A549 treated with AZD9567 at 1 μM for 4 hours (cell line): ENCODE results near the gene SPINT3. TPM values are rescaled to one million over a fixed set of nuclear protein-coding genes. Genes with fewer than 3 reads are reported as not detected.

Experiments
- total RNA-seq: library from RNA; stranded (reverse); fragments of 200-300 nt; extraction: Qiagen RNA extraction; gene quantifications from 5 replicates; pipeline ENCODE4 v1.2.3, GENCODE V29; 2022; ENCODE audit not compliant: insufficient read depth

The SPINT3 gene
- not detected in 5 replicates for total RNA-seq

GRCh38 chr20:45515147-45515913 lies at the start of gene SPINT3:
Gene SPINT3 (minus strand): TSS chr20:45515622. CDS start chr20:45515608, 14 bp downstream.

DNA sequence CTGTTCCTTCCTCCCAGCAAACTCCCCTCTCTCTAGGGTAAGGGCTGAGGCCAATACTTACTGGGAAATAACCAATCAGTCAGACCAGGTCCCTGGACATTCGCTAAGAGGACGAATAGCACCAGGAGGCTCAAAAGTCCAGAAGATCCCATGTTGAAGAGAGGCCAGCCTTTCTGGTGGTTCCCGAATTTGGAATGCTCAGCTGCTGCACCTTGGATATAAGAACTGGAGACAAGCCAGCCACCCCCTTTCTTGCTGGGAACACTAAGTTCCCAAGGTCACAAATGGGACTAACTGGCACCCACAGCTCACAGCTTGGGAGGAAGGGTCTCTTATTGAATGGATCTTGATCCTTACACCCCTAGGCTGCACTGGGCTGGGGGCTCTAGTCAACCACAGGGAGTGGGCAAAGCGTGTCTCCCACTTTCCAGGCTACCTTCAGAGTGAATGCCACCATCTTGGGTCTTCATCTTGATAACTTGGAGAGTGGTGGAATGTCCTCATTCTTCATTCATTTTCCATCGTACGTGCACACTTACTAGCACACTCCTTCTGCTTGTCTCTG lies 31.9 kb upstream of the SPINT3 start, which contains the start of gene EPPIN:
Gene EPPIN, minus strand, starts transcription at position 196 of the 565 bp plus-strand sequence. Its CDS starts 44 bp downstream, at position 152.

GRCh38 chr20:45539382-45539781 lies 24.0 kb upstream of the SPINT3 start, which contains the start of gene WFDC6:
Gene WFDC6 (minus strand): TSS chr20:45539482. CDS start chr20:45539407, 75 bp downstream.

DNA sequence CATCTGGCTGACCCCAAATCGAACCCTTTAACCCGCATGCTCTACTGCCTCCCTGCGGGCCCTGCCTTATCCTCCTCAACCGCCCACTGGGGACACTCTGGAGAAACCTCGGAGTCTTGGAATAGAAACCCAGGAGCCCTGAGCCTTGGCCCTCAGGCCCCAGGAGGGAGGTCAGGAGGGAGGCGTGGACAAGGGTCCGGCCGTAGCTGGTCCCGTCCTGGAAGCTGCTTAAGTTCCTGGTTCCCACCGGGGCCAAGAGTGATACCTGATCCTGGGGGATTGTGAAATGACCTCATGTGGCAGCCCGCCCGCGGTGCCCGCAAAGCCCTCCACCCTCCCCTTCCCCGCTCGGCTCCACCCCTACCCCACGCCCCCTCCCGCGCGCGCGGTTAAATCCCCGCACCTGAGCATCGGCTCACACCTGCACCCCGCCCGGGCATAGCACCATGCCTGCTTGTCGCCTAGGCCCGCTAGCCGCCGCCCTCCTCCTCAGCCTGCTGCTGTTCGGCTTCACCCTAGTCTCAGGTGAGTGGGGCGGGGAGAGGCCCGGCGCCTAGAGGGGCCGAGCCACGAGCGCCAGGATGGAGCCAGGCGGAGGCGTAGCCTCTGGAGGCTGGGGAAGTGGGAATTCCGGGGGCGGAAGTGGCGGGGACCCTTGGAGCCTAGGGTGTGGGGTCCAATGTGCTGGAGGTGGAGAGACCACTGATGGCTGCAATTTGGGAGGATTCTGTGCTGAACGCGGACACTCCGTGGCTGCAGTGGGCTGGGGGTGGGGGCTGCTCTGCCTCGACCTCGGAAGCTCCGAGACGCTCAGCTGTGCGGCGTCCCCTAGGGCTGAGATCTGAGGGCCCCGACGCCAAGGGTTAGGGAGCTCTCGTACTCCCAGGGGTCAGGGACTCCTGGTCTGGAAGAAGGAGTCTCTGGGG lies 45.8 kb downstream of the SPINT3 start, which contains the start of gene WFDC2:
Gene WFDC2, plus strand, starts transcription at position 418 of the 926 bp plus-strand sequence. Its CDS starts 29 bp downstream, at position 447.

Other genes starting within 250 kb of the SPINT3 start
- not detected in 5 replicates for gene RBPJL, start 208.8 kb downstream of the SPINT3 start, total RNA-seq
- gene MATN4, start 207.3 kb downstream of the SPINT3 start, total RNA-seq, result 0.12 to 0.21 TPM (median 0.14 TPM) in 4 of 5 replicates, not detected in the other
- 94.1 to 126 TPM (median 107 TPM) in 5 replicates for gene SDC4, start 167.2 kb downstream of the SPINT3 start, total RNA-seq
- gene SYS1, start 152.5 kb downstream of the SPINT3 start, total RNA-seq, result 29.3 to 33.6 TPM (median 30.5 TPM) in 5 replicates
- not detected in 5 replicates for gene TP53TG5, start 137.3 kb downstream of the SPINT3 start, total RNA-seq
- 17.7 to 23.7 TPM (median 22.0 TPM) in 5 replicates for gene DBNDD2, start 107.3 kb downstream of the SPINT3 start, total RNA-seq
- gene PIGT, start 99.5 kb downstream of the SPINT3 start, total RNA-seq, result 94.3 to 119 TPM (median 99.0 TPM) in 5 replicates
- 0.71 TPM in 1 of 5 replicates, not detected in the others for gene WFDC2, start 45.9 kb downstream of the SPINT3 start, total RNA-seq
- not detected in 5 replicates for gene WFDC6, start 23.9 kb upstream of the SPINT3 start, total RNA-seq
- not detected in 5 replicates for gene EPPIN, start 31.8 kb upstream of the SPINT3 start, total RNA-seq
- gene WFDC8, start 63.7 kb upstream of the SPINT3 start, total RNA-seq, result not detected in 5 replicates
- gene WFDC10A, start 114.1 kb upstream of the SPINT3 start, total RNA-seq, result not detected in 5 replicates
- gene WFDC9, start 115.7 kb upstream of the SPINT3 start, total RNA-seq, result not detected in 5 replicates
- gene WFDC11, start 154.6 kb upstream of the SPINT3 start, total RNA-seq, result not detected in 5 replicates
- not detected in 5 replicates for gene WFDC13, start 186.4 kb upstream of the SPINT3 start, total RNA-seq
- gene WFDC10B, start 189.4 kb upstream of the SPINT3 start, total RNA-seq, result not detected in 5 replicates
- not detected in 5 replicates for gene SPINT4, start 206.7 kb upstream of the SPINT3 start, total RNA-seq